Spleen (tissue), 7 donors: ENCODE measurements around the gene SRD5A2.

ENCODE experiments used
- POLR2A ChIP-seq, 3 donors: fragments of 450-650 bp; IDR thresholded peaks; one replicate each; pipeline ENCODE4 v1.5.1; 2017; ENCODE audit warnings: antibody characterized with exemption in 3 of 3, mild to moderate bottlenecking in 1 of 3
- POLR2AphosphoS5 ChIP-seq, 3 donors: sonication (generic); formaldehyde crosslinking; IDR thresholded peaks; one replicate each; pipeline ENCODE4 v1.5.1; 2017; ENCODE audit warnings: antibody characterized with exemption in 3 of 3
- TF ChIP-seq, protein P1 (sequence below), 11 experiments: fragments of 200-600 bp in 7 of 11; fragments of 450-650 bp in 4 of 11; sonication (generic) in 4 of 11; IDR thresholded peaks in 8 of 11; conservative IDR thresholded peaks in 3 of 11; 1 replicate in 7 of 11; 2 replicates in 4 of 11; pipeline versions ENCODE4 v1.4.0 to v1.8.0; 2016 to 2021; ENCODE audit warnings: antibody characterized with exemption in 11 of 11, inconsistent platforms in 4 of 11, mild to moderate bottlenecking in 1 of 11
- donor health status: DM: no; HTN: no; CAD: no; lungs with moderate emphysema.
- donor health status: DM: no; HTN: no; CAD: no.
- donor health status: DM: no; HTN: no; CAD: no.

DNA sequence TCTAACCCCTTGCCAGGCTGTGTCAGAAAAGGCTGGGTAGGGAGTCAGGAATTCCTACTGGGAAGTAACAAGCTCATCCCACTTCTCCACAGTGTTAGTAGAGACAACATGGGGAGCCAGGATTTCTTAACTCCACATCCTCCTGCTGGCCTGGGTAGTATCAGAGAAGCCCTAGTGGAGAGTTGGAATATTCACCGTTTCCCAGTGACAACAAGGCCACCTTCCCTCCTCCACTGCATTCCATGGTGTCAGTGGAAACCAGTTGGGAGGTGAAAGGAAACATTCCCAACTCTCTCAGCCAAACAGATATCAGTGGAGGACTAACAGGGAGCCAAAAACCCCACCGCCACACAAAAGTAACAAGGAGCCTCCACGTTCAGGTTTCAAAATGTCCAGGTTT, 41.2 kb downstream of the SRD5A2 start:
- TF ChIP-seq, protein P1, sequence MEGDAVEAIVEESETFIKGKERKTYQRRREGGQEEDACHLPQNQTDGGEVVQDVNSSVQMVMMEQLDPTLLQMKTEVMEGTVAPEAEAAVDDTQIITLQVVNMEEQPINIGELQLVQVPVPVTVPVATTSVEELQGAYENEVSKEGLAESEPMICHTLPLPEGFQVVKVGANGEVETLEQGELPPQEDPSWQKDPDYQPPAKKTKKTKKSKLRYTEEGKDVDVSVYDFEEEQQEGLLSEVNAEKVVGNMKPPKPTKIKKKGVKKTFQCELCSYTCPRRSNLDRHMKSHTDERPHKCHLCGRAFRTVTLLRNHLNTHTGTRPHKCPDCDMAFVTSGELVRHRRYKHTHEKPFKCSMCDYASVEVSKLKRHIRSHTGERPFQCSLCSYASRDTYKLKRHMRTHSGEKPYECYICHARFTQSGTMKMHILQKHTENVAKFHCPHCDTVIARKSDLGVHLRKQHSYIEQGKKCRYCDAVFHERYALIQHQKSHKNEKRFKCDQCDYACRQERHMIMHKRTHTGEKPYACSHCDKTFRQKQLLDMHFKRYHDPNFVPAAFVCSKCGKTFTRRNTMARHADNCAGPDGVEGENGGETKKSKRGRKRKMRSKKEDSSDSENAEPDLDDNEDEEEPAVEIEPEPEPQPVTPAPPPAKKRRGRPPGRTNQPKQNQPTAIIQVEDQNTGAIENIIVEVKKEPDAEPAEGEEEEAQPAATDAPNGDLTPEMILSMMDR (IDR thresholded peaks at IDR 0.05 in 8 of 11, conservative IDR thresholded peaks at IDR 0.05 in 3 of 11) = no peak
- TF ChIP-seq POLR2A (IDR thresholded peaks at IDR 0.05) (no peak), POLR2AphosphoS5 (IDR thresholded peaks at IDR 0.05) (no peak)
